Naive B cell (primary cell): ENCODE measurements around the gene DNMT3A. TPM values are rescaled to one million over a fixed set of nuclear protein-coding genes. Genes with fewer than 3 reads are reported as not detected.

Experiments
- ATAC-seq, 2 donors: fragments of 150-1000 bp; cut with Tn5 transposase; 2 replicates each; pipeline ENCODE4 v1.10.0; 2021; ENCODE audit warnings: low read depth in 2 of 2, mild to moderate bottlenecking in 2 of 2, moderate library complexity in 2 of 2
- DNase-seq: peaks from one replicate; pipeline ENCODE4 v3.0.0; 2022
- H3K27ac Mint-ChIP-seq, 6 donors: one replicate each; pipeline ENCODE4 v1.8.0; 2020 to 2022; ENCODE audit warnings: mild to moderate bottlenecking in 6 of 6, mixed read lengths in 6 of 6, moderate library complexity in 5 of 6, inconsistent platforms in 2 of 6
- H3K27me3 Mint-ChIP-seq, 3 donors: one replicate each; pipeline ENCODE4 v1.8.0; 2021 to 2022; ENCODE audit warnings: mixed read lengths in 3 of 3, mild to moderate bottlenecking in 1 of 3
- H3K36me3 Mint-ChIP-seq, 2 donors: one replicate each; pipeline ENCODE4 v1.8.0; 2020 to 2022; ENCODE audit warnings: mixed read lengths in 2 of 2, inconsistent platforms in 1 of 2, mild to moderate bottlenecking in 1 of 2
- H3K4me1 Mint-ChIP-seq, 3 donors: one replicate each; pipeline ENCODE4 v1.8.0; 2020 to 2022; ENCODE audit warnings: mixed read lengths in 3 of 3, inconsistent platforms in 1 of 3, mild to moderate bottlenecking in 1 of 3, moderate library complexity in 1 of 3
- H3K4me3 Mint-ChIP-seq, 8 donors: one replicate each; pipeline ENCODE4 v1.8.0; 2020 to 2022; ENCODE audit warnings: mild to moderate bottlenecking in 8 of 8, mixed read lengths in 8 of 8, moderate library complexity in 8 of 8, inconsistent platforms in 2 of 8
- H3K9me3 Mint-ChIP-seq, 7 donors: one replicate each; pipeline ENCODE4 v1.8.0; 2020 to 2022; ENCODE audit warnings: mixed read lengths in 7 of 7, mild to moderate bottlenecking in 5 of 7, inconsistent platforms in 2 of 7, moderate library complexity in 1 of 7
- polyA plus RNA-seq, 6 donors: library from polyadenylated mRNA; unstranded; fragments of 300-500 nt; fragmentation: Illumina TruSeq; gene quantifications; one replicate each; pipeline ENCODE4 v1.2.3, GENCODE V29; 2021; ENCODE audit warnings: low read depth in 6 of 6

Gene DNMT3A
- polyA plus RNA-seq, 6 donors from 2014 or later: 7.3 to 14.0 (median 8.5) TPM

- Mint-ChIP-seq H3K9me3 (no peaks in the 10 kb centered on the region), H3K4me3 (peak overlapping the region; percentile 32 to 75 (median 63)), H3K4me1 (peaks cover 27 to 54% (median 36%) of the 10 kb centered on the region in 3 donors), H3K27ac (peak overlapping the region in 2 of 6 donors; percentile 47 to 84), H3K27me3 (no peaks in the 10 kb centered on the region), H3K36me3 (no peaks in the 10 kb centered on the region)
- ATAC-seq (peak; percentile 78 to 79), DNase-seq (peak; percentile 70)
These were observed 137.4 kb downstream of the DNMT3A start for GRCh38 chr2:25204190-25204838.

DNA sequence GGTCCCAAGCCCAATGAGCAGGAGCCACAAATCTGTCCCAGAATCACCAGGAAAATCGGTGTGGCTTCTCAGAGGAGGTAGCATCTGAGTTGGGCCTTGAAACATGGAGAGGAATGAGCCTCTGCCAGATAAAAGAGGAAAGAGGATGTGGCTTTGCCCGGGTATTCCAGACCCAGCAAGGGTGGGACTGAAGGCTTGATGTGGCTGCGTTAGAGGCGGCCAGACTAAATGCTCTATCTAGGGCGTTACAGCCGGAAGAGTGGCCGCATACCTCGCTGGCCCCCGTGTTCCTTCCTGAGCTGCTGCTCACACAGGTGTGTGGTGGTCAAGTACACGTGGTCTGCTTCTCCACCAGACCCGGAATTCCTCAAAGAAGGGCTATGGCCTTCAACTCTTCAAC is 139.4 kb downstream of the DNMT3A start:
- no peaks in the 10 kb centered on the region for H3K36me3 Mint-ChIP-seq
- peak overlapping the region in 1 of 8 donors; percentile 76 for H3K4me3 Mint-ChIP-seq
- peak overlapping the region in 1 of 6 donors; percentile 39 for H3K27ac Mint-ChIP-seq

DNA sequence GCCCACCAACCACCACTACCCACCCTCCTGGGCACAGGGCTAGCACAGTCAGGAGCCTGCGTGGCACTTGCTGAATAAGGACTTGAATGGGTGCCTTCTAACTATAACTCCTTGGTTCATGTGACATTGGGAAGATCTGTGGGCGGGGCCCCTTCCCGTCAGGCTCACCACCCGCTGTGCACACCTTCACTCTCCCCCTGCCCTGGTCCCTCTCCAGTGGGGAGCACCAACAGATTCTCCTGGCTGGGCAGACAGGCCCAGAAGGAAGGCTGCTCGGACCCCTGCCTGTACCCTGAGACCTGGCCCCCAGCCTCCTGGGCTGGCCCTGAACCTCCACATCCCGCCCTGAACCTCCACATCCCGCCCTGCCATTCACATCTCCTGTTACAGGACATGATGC is 139.9 kb downstream of the DNMT3A start:
- Mint-ChIP-seq H3K36me3 (no peaks in the 10 kb centered on the region), H3K27me3 (peaks cover 0 to 5% (median 0%) of the 10 kb centered on the region in 3 donors), H3K27ac (no peak overlapping the region), H3K4me1 (peaks cover 7 to 40% (median 34%) of the 10 kb centered on the region in 3 donors), H3K4me3 (peak overlapping the region in 1 of 8 donors; percentile 76), H3K9me3 (no peaks in the 10 kb centered on the region)
- no peak for DNase-seq
- ATAC-seq: no peak

More for the DNA sequence above, 139.4 kb downstream of the DNMT3A start:
- Mint-ChIP-seq H3K9me3 (no peaks in the 10 kb centered on the region), H3K27me3 (peaks cover 0 to 5% (median 0%) of the 10 kb centered on the region in 3 donors), H3K4me1 (peaks cover 12 to 40% (median 35%) of the 10 kb centered on the region in 3 donors)
- ATAC-seq: no peak
- DNase-seq: no peak

DNA sequence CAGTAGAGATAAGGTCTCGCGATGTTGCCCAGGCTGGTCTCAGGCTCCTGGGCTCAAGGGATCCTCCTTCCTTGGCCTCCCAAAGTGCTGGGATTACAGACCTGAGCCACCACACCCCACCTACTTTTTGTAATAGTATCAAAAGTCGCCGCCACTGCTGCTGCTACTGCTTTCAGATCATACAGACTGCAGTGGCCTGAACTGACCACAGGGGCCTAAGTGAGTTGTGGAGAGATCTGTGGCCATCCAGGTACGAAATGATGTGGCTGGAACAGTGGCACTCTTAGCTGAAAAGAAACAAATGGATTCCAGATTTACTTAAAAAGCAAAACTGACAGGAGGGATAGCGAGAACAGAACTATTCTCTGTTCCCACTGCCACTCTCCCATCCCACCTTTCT is 140.5 kb downstream of the DNMT3A start:
- Mint-ChIP-seq H3K36me3 (no peaks in the 10 kb centered on the region), H3K27ac (peak overlapping the region in 1 of 6 donors; percentile 28), H3K4me3 (peak overlapping the region in 1 of 8 donors; percentile 12), H3K9me3 (no peaks in the 10 kb centered on the region), H3K4me1 (peaks cover 10 to 40% (median 36%) of the 10 kb centered on the region in 3 donors), H3K27me3 (peaks cover 0 to 5% (median 0%) of the 10 kb centered on the region in 3 donors)
- DNase-seq (no peak), ATAC-seq (no peak)

DNA sequence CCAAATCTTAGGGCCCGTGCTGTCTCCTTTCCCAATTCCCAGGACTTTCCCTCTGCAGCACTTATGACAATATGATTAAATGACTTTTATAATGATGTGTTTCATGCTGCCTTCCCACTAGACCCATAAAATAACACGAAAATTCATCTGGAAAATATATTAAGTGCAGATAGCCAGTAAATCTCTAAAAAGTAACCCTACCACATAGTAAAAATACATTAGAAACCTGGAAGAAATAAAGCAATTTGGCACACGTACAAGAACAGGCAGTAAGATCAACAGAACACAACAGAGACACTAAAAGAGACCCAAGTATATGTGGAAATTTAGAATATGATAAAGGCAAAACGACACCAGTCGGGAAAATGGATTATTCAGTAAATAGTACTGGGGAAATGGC is 143.1 kb downstream of the DNMT3A start:
- ATAC-seq (no peak), DNase-seq (no peak)
- Mint-ChIP-seq H3K9me3 (no peaks in the 10 kb centered on the region), H3K4me3 (no peak overlapping the region), H3K36me3 (no peaks in the 10 kb centered on the region), H3K4me1 (peaks cover 13 to 34% (median 32%) of the 10 kb centered on the region in 3 donors), H3K27ac (no peak overlapping the region), H3K27me3 (peaks cover 0 to 9% (median 0%) of the 10 kb centered on the region in 3 donors)

DNA sequence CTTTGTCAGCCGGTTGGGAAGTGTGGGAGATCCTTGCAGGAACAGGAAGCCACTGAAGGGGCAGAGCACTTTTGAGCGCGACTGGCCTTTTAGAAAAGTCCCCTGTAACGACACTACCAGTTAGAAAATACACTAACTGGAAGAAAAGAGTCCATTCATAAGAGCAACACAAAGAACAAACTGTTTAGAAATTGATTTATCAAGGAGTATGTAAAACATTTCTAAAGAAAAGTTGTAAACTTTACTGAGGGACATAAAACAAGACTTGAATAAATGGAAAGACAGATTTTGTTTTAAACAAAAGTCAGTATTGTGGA is 143.6 kb downstream of the DNMT3A start:
- ATAC-seq (no peak), DNase-seq (no peak)
- Mint-ChIP-seq H3K27ac (no peak overlapping the region), H3K27me3 (peaks cover 0 to 10% (median 0%) of the 10 kb centered on the region in 3 donors), H3K4me1 (peaks cover 13 to 30% (median 28%) of the 10 kb centered on the region in 3 donors), H3K36me3 (no peaks in the 10 kb centered on the region), H3K4me3 (no peak overlapping the region), H3K9me3 (no peaks in the 10 kb centered on the region)

DNA sequence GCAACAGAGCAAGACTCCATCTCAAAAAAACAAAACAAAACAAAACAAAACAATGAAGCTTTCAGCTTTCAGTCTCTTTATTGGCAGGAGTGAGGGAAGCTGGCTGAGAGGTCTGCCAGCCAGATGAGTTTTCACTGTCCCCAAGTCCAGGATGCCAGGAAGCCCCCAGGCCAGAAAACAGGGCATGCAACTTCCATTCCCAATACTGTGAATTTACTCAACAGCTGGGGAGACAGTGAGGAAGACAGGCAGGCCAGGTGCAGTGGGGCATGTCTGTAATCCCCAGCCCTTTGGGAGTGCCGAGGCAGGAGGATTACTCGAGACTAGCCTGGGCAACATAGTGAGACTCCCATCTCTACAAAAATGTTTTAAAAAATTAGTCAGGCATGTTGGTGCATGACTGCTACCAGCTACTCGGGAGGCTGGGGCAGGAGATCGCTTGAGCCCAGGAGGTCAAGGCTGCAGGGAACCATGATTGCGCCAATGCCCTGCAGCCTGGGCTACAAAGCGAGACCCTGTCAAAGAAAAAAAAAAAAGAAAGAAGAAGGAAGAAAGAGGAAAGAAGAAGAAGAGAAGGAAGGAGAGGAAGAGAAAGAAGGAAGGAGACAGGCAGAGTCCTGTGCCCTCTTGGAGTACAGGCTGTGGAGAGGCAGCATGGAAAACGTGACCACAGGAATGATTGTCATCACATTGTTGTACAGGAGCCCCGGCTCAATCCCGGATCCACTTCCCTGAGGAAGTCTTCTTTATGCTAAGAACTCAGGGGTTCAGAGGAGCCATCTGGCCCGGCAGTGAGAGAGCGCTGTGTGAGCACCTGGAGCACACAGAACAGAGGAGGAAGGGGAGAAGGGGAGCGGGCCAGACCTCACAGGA is 144.2 kb downstream of the DNMT3A start:
- DNase-seq (no peak), ATAC-seq (no peak)
- H3K4me1 Mint-ChIP-seq: peaks cover 13 to 28% (median 26%) of the 10 kb centered on the region in 3 donors
- peak overlapping the region in 2 of 6 donors; percentile 83 to 87 for H3K27ac Mint-ChIP-seq
- H3K4me3 Mint-ChIP-seq: peak overlapping the region in 1 of 8 donors; percentile 52
- no peaks in the 10 kb centered on the region for H3K36me3 Mint-ChIP-seq
- no peaks in the 10 kb centered on the region for H3K9me3 Mint-ChIP-seq
- H3K27me3 Mint-ChIP-seq: peaks cover 0 to 10% (median 0%) of the 10 kb centered on the region in 3 donors

GRCh38 chr2:25194576-25195122 is 147.1 kb downstream of the DNMT3A start:
- Mint-ChIP-seq H3K27ac (no peak overlapping the region), H3K36me3 (no peaks in the 10 kb centered on the region), H3K9me3 (no peaks in the 10 kb centered on the region), H3K4me3 (no peak overlapping the region), H3K27me3 (peaks cover 0 to 10% (median 0%) of the 10 kb centered on the region in 3 donors), H3K4me1 (peaks cover 6 to 28% (median 20%) of the 10 kb centered on the region in 3 donors)
- no peak for DNase-seq
- ATAC-seq: no peak

DNA sequence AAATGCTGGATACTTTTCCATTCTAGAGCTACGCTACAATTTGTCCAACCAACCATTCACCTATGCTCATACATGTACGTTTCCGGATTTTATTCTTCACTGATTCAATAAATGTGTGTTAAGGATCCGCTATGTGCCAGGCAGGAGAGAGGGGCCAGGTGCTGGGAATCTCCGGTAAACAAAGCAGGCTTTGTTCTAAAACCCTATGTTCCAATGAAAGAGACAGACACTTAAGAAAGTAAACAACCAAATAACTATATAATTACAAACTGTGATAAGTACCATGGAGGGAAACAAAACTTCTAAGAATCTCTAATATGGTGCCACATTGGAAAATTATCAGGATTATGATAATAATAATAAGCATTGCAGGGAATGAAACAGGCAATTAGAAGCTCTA is 151.2 kb downstream of the DNMT3A start:
- ATAC-seq (no peak), DNase-seq (no peak)
- Mint-ChIP-seq H3K27ac (no peak overlapping the region), H3K4me1 (peaks cover 0 to 1% (median 0%) of the 10 kb centered on the region in 3 donors), H3K36me3 (no peaks in the 10 kb centered on the region), H3K27me3 (peaks cover 0 to 6% (median 6%) of the 10 kb centered on the region in 3 donors), H3K4me3 (no peak overlapping the region), H3K9me3 (no peaks in the 10 kb centered on the region)

DNA sequence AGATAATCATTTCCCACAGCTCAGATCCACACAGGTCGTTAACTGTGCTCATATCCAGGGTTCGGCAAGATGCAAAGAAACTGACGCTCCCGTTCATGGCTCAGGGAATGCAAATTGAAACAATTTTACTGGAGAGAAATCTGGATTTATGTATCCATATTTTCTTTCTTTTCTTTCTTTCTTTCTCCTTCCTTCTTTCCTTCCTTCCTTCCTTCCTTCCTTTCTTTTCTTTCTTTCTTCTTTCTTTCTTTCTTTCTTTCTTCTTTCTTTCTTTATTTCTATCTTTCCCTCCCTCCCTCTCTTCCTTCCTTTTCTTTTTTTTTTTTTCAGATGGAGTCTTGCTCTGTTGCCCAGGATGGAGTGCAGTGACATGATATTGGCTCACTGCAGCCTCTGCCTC is 153.3 kb downstream of the DNMT3A start:
- no peak overlapping the region for H3K27ac Mint-ChIP-seq
- H3K9me3 Mint-ChIP-seq: no peaks in the 10 kb centered on the region
- no peak for ATAC-seq

GRCh38 chr2:25187729-25188350 is 153.9 kb downstream of the DNMT3A start:
- H3K36me3 Mint-ChIP-seq: no peaks in the 10 kb centered on the region
- H3K4me1 Mint-ChIP-seq: peaks cover 0 to 1% (median 0%) of the 10 kb centered on the region in 3 donors
- peaks cover 0 to 16% (median 7%) of the 10 kb centered on the region in 3 donors for H3K27me3 Mint-ChIP-seq
- no peaks in the 10 kb centered on the region for H3K9me3 Mint-ChIP-seq
- no peak for DNase-seq
- ATAC-seq: no peak
- no peak overlapping the region for H3K4me3 Mint-ChIP-seq
- no peak overlapping the region for H3K27ac Mint-ChIP-seq

More for the DNA sequence above, 153.3 kb downstream of the DNMT3A start:
- Mint-ChIP-seq H3K4me3 (no peak overlapping the region), H3K27me3 (peaks cover 0 to 16% (median 6%) of the 10 kb centered on the region in 3 donors), H3K4me1 (peaks cover 0 to 1% (median 0%) of the 10 kb centered on the region in 3 donors), H3K36me3 (no peaks in the 10 kb centered on the region)
- no peak for DNase-seq

DNA sequence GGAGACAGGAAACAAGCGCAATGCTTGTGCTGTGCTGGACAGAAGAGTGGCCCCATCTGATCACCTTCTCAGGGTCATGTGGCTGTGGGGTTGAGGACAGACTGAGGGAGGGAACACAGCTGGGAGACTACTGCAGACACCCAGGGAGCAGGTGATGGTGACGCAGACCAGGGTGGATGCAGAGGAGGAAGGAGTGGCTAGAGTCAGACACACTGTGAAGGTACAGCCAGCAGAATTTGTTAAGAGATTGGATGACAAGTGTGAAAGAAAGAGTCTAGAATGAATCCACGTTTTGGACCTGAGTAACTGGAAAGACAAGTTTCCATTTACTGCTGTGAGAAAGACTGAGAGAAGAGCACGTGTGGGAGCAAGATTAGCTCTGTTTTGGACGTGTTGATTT is 157.5 kb downstream of the DNMT3A start:
- no peak overlapping the region for H3K4me3 Mint-ChIP-seq
- DNase-seq: no peak
- peaks cover 0 to 1% (median 0%) of the 10 kb centered on the region in 7 donors for H3K9me3 Mint-ChIP-seq
- no peaks in the 10 kb centered on the region for H3K36me3 Mint-ChIP-seq
- no peaks in the 10 kb centered on the region for H3K4me1 Mint-ChIP-seq
- ATAC-seq: no peak
- peaks cover 0 to 20% (median 11%) of the 10 kb centered on the region in 3 donors for H3K27me3 Mint-ChIP-seq
- peak overlapping the region in 1 of 6 donors; percentile 6 for H3K27ac Mint-ChIP-seq

- H3K27me3 Mint-ChIP-seq: peaks cover 27 to 46% (median 33%) of the 10 kb centered on the region in 3 donors
- no peak overlapping the region for H3K27ac Mint-ChIP-seq
- H3K4me3 Mint-ChIP-seq: no peak overlapping the region
- H3K4me1 Mint-ChIP-seq: peaks cover 0 to 2% (median 0%) of the 10 kb centered on the region in 3 donors
- ATAC-seq (no peak), DNase-seq (no peak)
- peaks cover 0 to 1% (median 0%) of the 10 kb centered on the region in 7 donors for H3K9me3 Mint-ChIP-seq
- no peaks in the 10 kb centered on the region for H3K36me3 Mint-ChIP-seq
These were observed 162.7 kb downstream of the DNMT3A start for GRCh38 chr2:25178976-25179375.
